ENCODE measurements around the gene PRPSAP2. TPM values are rescaled to one million over a fixed set of nuclear protein-coding genes. Genes with fewer than 3 reads are reported as not detected.
"Not testable (repeated sequence)": the region's sequence is repeated elsewhere in the genome, so short reads cannot be mapped to it uniquely, and the experiment has no call there.

The PRPSAP2 gene
- total and polyA plus RNA-seq, 12 donors = 13.9 to 56.9 (median 31.1) TPM

- Histone ChIP-seq H3K36me3 (replicated peaks in 1 of 2) (no peaks in the 10 kb centered on the region), H3K9me3 (replicated peaks in 1 of 3) (no peaks in the 10 kb centered on the region), H3K4me3 (no peak overlapping the region), H3K27ac (no peak overlapping the region), H3K27me3 (no peaks in the 10 kb centered on the region), H3K4me1 (replicated peaks in 1 of 2) (no peaks in the 10 kb centered on the region)
- no peak for TF ChIP-seq CTCF (IDR thresholded peaks at IDR 0.05)
- no peak for TF ChIP-seq POLR2A (IDR thresholded peaks at IDR 0.05)
- no peak for DNase-seq
- intact Hi-C loops (cut with DNase I) = no loop called here
- 91 to 96% (median 93%) methylated on average over 6 of the region's 6 CpGs for WGBS, 4 donors
Measured at GRCh38 chr17:18955009-18955408, 97.1 kb downstream of the PRPSAP2 start.

GRCh38 chr17:18956021-18956420, 98.1 kb downstream of the PRPSAP2 start:
- H3K9me3 ChIP-seq (replicated peaks in 1 of 3); intact Hi-C loops (cut with DNase I); H3K4me1 ChIP-seq (replicated peaks in 1 of 2); H3K27ac ChIP-seq; H3K36me3 ChIP-seq (replicated peaks in 1 of 2); H3K27me3 ChIP-seq; H3K4me3 ChIP-seq; DNase-seq: not testable (repeated sequence)
- 91 to 97% (median 94%) methylated on average over 6 of the region's 6 CpGs for WGBS, 4 donors

- DNase-seq = no peak
- WGBS, 4 donors = 81 to 94% (median 90%) methylated on average over 3 of the region's 3 CpGs
- intact Hi-C loops (cut with DNase I) = no loop called here
- H3K4me1 ChIP-seq (replicated peaks in 1 of 2) = no peaks in the 10 kb centered on the region
- H3K9me3 ChIP-seq (replicated peaks in 1 of 3) = no peaks in the 10 kb centered on the region
- no peak overlapping the region for H3K4me3 ChIP-seq
- no peaks in the 10 kb centered on the region for H3K36me3 ChIP-seq (replicated peaks in 1 of 2)
- no peak overlapping the region for H3K27ac ChIP-seq
- TF ChIP-seq POLR2A (IDR thresholded peaks at IDR 0.05) (no peak), CTCF (IDR thresholded peaks at IDR 0.05) (no peak)
- no peaks in the 10 kb centered on the region for H3K27me3 ChIP-seq
Measured at GRCh38 chr17:18956581-18956980, 98.7 kb downstream of the PRPSAP2 start.

- Histone ChIP-seq H3K4me1 (replicated peaks in 1 of 2) (no peaks in the 10 kb centered on the region), H3K27me3 (no peaks in the 10 kb centered on the region), H3K27ac (no peak overlapping the region), H3K4me3 (no peak overlapping the region), H3K36me3 (replicated peaks in 1 of 2) (no peaks in the 10 kb centered on the region), H3K9me3 (replicated peaks in 1 of 3) (no peaks in the 10 kb centered on the region)
- TF ChIP-seq CTCF (IDR thresholded peaks at IDR 0.05) = no peak
- intact Hi-C loops (cut with DNase I) = no loop called here
- DNase-seq = no peak
- 86 to 93% (median 90%) methylated on average over 4 of the region's 4 CpGs for WGBS, 4 donors
Measured at GRCh38 chr17:18957831-18958230, 99.9 kb downstream of the PRPSAP2 start.

GRCh38 chr17:18958611-18959010, 100.7 kb downstream of the PRPSAP2 start:
- TF ChIP-seq POLR2A (IDR thresholded peaks at IDR 0.05) (no peak), CTCF (IDR thresholded peaks at IDR 0.05) (no peak)
- intact Hi-C loops (cut with DNase I) = no loop called here
- Histone ChIP-seq H3K36me3 (replicated peaks in 1 of 2) (no peaks in the 10 kb centered on the region), H3K4me3 (no peak overlapping the region), H3K27ac (no peak overlapping the region), H3K4me1 (replicated peaks in 1 of 2) (no peaks in the 10 kb centered on the region), H3K27me3 (no peaks in the 10 kb centered on the region), H3K9me3 (replicated peaks in 1 of 3) (no peaks in the 10 kb centered on the region)
- WGBS, 4 donors = 85 to 95% (median 89%) methylated on average over 10 to 11 of the region's 11 CpGs
- DNase-seq = no peak

Data from adrenal gland (tissue), 12 donors.